Gastrocnemius medialis (tissue), 4 donors: ENCODE results near the gene PACSIN1. TPM values are rescaled to one million over a fixed set of nuclear protein-coding genes. Genes with fewer than 3 reads are reported as not detected.

ENCODE experiments used
- ATAC-seq, 2 donors: fragments of 150-250 bp; one replicate each; pipeline ENCODE4 v1.9.1; 2016
- DNase-seq, 2 donors: peaks; one replicate each; pipeline ENCODE4 v3.0.0-alpha.2; 2019
- H3K27ac ChIP-seq, 4 donors: fragments of 200-600 bp; sonication (generic); 1 replicate in 1 of 4; 2 replicates in 3 of 4; pipeline ENCODE4 v1.5.1; 2016 to 2018; ENCODE audit warnings: mild to moderate bottlenecking in 2 of 4, moderate library complexity in 1 of 4
- H3K27me3 ChIP-seq, 3 donors: fragments of 200-600 bp; sonication (generic) in 2 of 3; 1 replicate in 1 of 3; 2 replicates in 2 of 3; pipeline versions ENCODE4 v1.5.1 to v1.6.0; 2016 to 2019; ENCODE audit warnings: mild to moderate bottlenecking in 1 of 3, moderate library complexity in 1 of 3
- H3K36me3 ChIP-seq, 2 donors: fragments of 200-600 bp; sonication (generic) in 1 of 2; one replicate each; pipeline ENCODE4 v1.5.1; 2017 to 2018
- H3K4me1 ChIP-seq, 2 donors: fragments of 200-600 bp; sonication (generic) in 1 of 2; one replicate each; pipeline ENCODE4 v1.5.1; 2016 to 2017; ENCODE audit warnings: mild to moderate bottlenecking in 2 of 2
- H3K4me3 ChIP-seq, 4 donors: fragments of 200-600 bp; sonication (generic) in 3 of 4; 1 replicate in 1 of 4; 2 replicates in 3 of 4; pipeline ENCODE4 v1.5.1; 2016 to 2019; ENCODE audit warnings: mild to moderate bottlenecking in 2 of 4
- H3K9me3 ChIP-seq, 3 donors: fragments of 200-600 bp; sonication (generic) in 2 of 3; 1 replicate in 1 of 3; 2 replicates in 2 of 3; pipeline ENCODE4 v1.5.1; 2016 to 2019
- CTCF ChIP-seq, 5 experiments: fragments of 450-650 bp in 3 of 5; fragments of 200-600 bp in 2 of 5; sonication (generic) in 2 of 5; IDR thresholded peaks in 4 of 5; conservative IDR thresholded peaks in 1 of 5; 1 replicate in 4 of 5; 2 replicates in 1 of 5; pipeline ENCODE4 v1.5.1; 2016 to 2019; ENCODE audit warnings: antibody characterized with exemption in 5 of 5, mild to moderate bottlenecking in 3 of 5, moderate library complexity in 3 of 5
- POLR2A ChIP-seq, 2 donors: fragments of 450-650 bp; IDR thresholded peaks; one replicate each; pipeline ENCODE4 v1.6.1; 2017; ENCODE audit warnings: antibody characterized with exemption in 2 of 2, mild to moderate bottlenecking in 2 of 2, moderate library complexity in 2 of 2
- in situ Hi-C, 4 donors: fragments of 200-750 bp; cut with MboI; loops; one replicate each; pipeline versions ENCODE4 v1.15.0 to v1.8.0; 2017; ENCODE audit warnings: low sequenced_read_pairs in 4 of 4
- intact Hi-C: fragments of 100-400 bp; cut with DNase I; formaldehyde crosslinking; loops from one replicate; pipeline ENCODE4 v1.15.1; 2023; ENCODE audit warnings: low total_unique reads
- total RNA-seq, 4 donors: library from RNA; depleted of rRNA; stranded (reverse); fragments of >200 nt; gene quantifications; one replicate each; pipeline versions ENCODE4 v1.1.0 to v1.2.3, GENCODE V29; 2016

Gene PACSIN1
- total RNA-seq, 4 donors from 2014 or later, result not detected

- TF ChIP-seq POLR2A (IDR thresholded peaks at IDR 0.05) (no peak), CTCF (IDR thresholded peaks at IDR 0.05 in 4 of 5, conservative IDR thresholded peaks at IDR 0.05 in 1 of 5) (no peak)
- no peak overlapping the region for H3K4me3 ChIP-seq
- H3K36me3 ChIP-seq, result no peaks in the 10 kb centered on the region
- peaks cover 0 to 10% (median 7%) of the 10 kb centered on the region in 3 donors for H3K27me3 ChIP-seq
- H3K27ac ChIP-seq, result no peak overlapping the region
- H3K4me1 ChIP-seq, result no peaks in the 10 kb centered on the region
- no peaks in the 10 kb centered on the region for H3K9me3 ChIP-seq
- intact Hi-C loops (no loop called here), in situ Hi-C loops (no loop called here)
- ATAC-seq, result no peak
- DNase-seq, result no peak
Measured at GRCh38 chr6:34513646-34514045, 47.8 kb downstream of the PACSIN1 start.

- Histone ChIP-seq H3K27ac (no peak overlapping the region), H3K27me3 (peaks cover 0 to 10% (median 7%) of the 10 kb centered on the region in 3 donors), H3K4me3 (no peak overlapping the region), H3K9me3 (no peaks in the 10 kb centered on the region), H3K36me3 (no peaks in the 10 kb centered on the region), H3K4me1 (no peaks in the 10 kb centered on the region)
- intact Hi-C loops, result no loop called here
- in situ Hi-C loops, result no loop called here
- ATAC-seq (no peak), DNase-seq (no peak)
- TF ChIP-seq CTCF (IDR thresholded peaks at IDR 0.05 in 4 of 5, conservative IDR thresholded peaks at IDR 0.05 in 1 of 5), result no peak
- no peak for TF ChIP-seq POLR2A (IDR thresholded peaks at IDR 0.05)
Measured at GRCh38 chr6:34514112-34514511, 48.2 kb downstream of the PACSIN1 start.

GRCh38 chr6:34514593-34515472, 49.0 kb downstream of the PACSIN1 start:
- no peak for TF ChIP-seq POLR2A (IDR thresholded peaks at IDR 0.05)
- TF ChIP-seq CTCF (IDR thresholded peaks at IDR 0.05 in 4 of 5, conservative IDR thresholded peaks at IDR 0.05 in 1 of 5), result no peak
- intact Hi-C loops (no loop called here), in situ Hi-C loops (no loop called here)
- no peak overlapping the region for H3K27ac ChIP-seq
- no peaks in the 10 kb centered on the region for H3K9me3 ChIP-seq
- no peak for DNase-seq
- ATAC-seq, result no peak
- peaks cover 0 to 10% (median 7%) of the 10 kb centered on the region in 3 donors for H3K27me3 ChIP-seq
- H3K36me3 ChIP-seq, result no peaks in the 10 kb centered on the region
- H3K4me1 ChIP-seq, result no peaks in the 10 kb centered on the region
- H3K4me3 ChIP-seq, result no peak overlapping the region

GRCh38 chr6:34515473-34516387, 49.9 kb downstream of the PACSIN1 start:
- no peaks in the 10 kb centered on the region for H3K36me3 ChIP-seq
- H3K27ac ChIP-seq, result no peak overlapping the region
- no peaks in the 10 kb centered on the region for H3K4me1 ChIP-seq
- no peak for TF ChIP-seq CTCF (IDR thresholded peaks at IDR 0.05 in 4 of 5, conservative IDR thresholded peaks at IDR 0.05 in 1 of 5)
- TF ChIP-seq POLR2A (IDR thresholded peaks at IDR 0.05), result no peak
- no peak for DNase-seq
- intact Hi-C loops (no loop called here), in situ Hi-C loops (no loop called here)
- ATAC-seq, result no peak
- H3K9me3 ChIP-seq, result no peaks in the 10 kb centered on the region
- peaks cover 0 to 10% (median 7%) of the 10 kb centered on the region in 3 donors for H3K27me3 ChIP-seq
- H3K4me3 ChIP-seq, result no peak overlapping the region
